Heart left ventricle (tissue), 13 donors: Measurements from ENCODE around the gene PRRG2.

Experiments used
- CTCF ChIP-seq, 12 donors: fragments of 200-600 bp; sonication (generic) in 4 of 12; IDR thresholded peaks; one replicate each; pipeline versions ENCODE4 v1.5.0 to v1.8.0; 2018 to 2022; ENCODE audit warnings: antibody characterized with exemption in 12 of 12, mild to moderate bottlenecking in 5 of 12
- POLR2A ChIP-seq, 2 donors: fragments of 450-650 bp; IDR thresholded peaks; one replicate each; pipeline ENCODE4 v1.6.1; 2017; ENCODE audit warnings: antibody characterized with exemption in 2 of 2, mild to moderate bottlenecking in 2 of 2, moderate library complexity in 2 of 2
- donor health status: ischemic (EF 13 %, LVEDD 7.1; RV severe dilation, severe dysfunction).
- donor health status: DM: no; HTN: yes; CAD: no.
- donor health status: DM: no; HTN: no; CAD: no.
- donor health status: ischemic (EF 25% LVEDD 6.9; RV normal size, moderate dysfunction).
- donor health status: ischemic (EF 25% LVEDD 5.7; RV mildly dilated, moderate dysfunction).
- donor health status: ischemic (EF 35%, LVEDD 5.7; RV mildly dilated, moderate dysfunction).
- donor health status: nonischemic (EF 11% LVEDD 7.7; RV severe dilation, severe dysfunction).
- donor health status: DM: yes; HTN: yes; CAD: no.
- donor health status: PGD.
- donor health status: ischemic (EF 29% LVEDD 5.4; RV normal size, mild dysfunction).
- donor health status: nonischemic (EF 23%, LVEDD 6.1; RV moderate dilation, normal function).

GRCh38 chr19:49639401-49640112 is 58.4 kb downstream of the PRRG2 start:
- TF ChIP-seq POLR2A (IDR thresholded peaks at IDR 0.05) (peak; percentile 37 to 82), CTCF (IDR thresholded peaks at IDR 0.05) (no peak)
